Mesenchymal stem cell (in vitro differentiated cells and primary cell): ENCODE data around the gene RANBP10.

Experiments used
- DNase-seq: peaks from one replicate; pipeline ENCODE4 v3.0.0-alpha.2; 2013
- H2AFZ ChIP-seq: one replicate; pipeline ENCODE4 v1.6.1; 2013; ENCODE audit warnings: low read depth, mild to moderate bottlenecking, control low read depth, inconsistent platforms, low read length, moderate library complexity
- H2AK5ac ChIP-seq: 2 replicates; pipeline ENCODE4 v1.6.1; 2013; ENCODE audit warnings: low read length, moderate library complexity, mild to moderate bottlenecking, inconsistent platforms; ENCODE audit not compliant: severe bottlenecking
- H2BK120ac ChIP-seq: one replicate; pipeline ENCODE4 v1.6.1; 2013; ENCODE audit warnings: low read depth, mild to moderate bottlenecking, inconsistent platforms, low read length, moderate library complexity
- H2BK12ac ChIP-seq, 2 experiments: one replicate each; pipeline ENCODE4 v1.6.1; 2013; ENCODE audit warnings: inconsistent platforms in 2 of 2, low read length in 2 of 2, mild to moderate bottlenecking in 2 of 2, moderate library complexity in 2 of 2, control low read depth in 1 of 2
- H2BK15ac ChIP-seq: one replicate; pipeline ENCODE4 v1.6.1; 2013; ENCODE audit warnings: mild to moderate bottlenecking, low read depth, inconsistent platforms; ENCODE audit not compliant: poor library complexity, severe bottlenecking
- H2BK5ac ChIP-seq: 2 replicates; pipeline ENCODE4 v1.6.1; 2013; ENCODE audit warnings: low read depth, mild to moderate bottlenecking, low read length, control low read depth, inconsistent platforms; ENCODE audit not compliant: poor library complexity, severe bottlenecking
- H3K14ac ChIP-seq, 2 experiments: one replicate each; pipeline ENCODE4 v1.6.1; 2013; ENCODE audit warnings: inconsistent platforms in 2 of 2, low read length in 2 of 2, control low read depth in 1 of 2, mild to moderate bottlenecking in 1 of 2, moderate library complexity in 1 of 2
- H3K18ac ChIP-seq, 2 experiments: one replicate each; pipeline ENCODE4 v1.6.1; 2013; ENCODE audit warnings: inconsistent platforms in 2 of 2, low read length in 2 of 2, control low read depth in 1 of 2, low read depth in 1 of 2, mild to moderate bottlenecking in 1 of 2
- H3K23ac ChIP-seq, 2 experiments: one replicate each; pipeline ENCODE4 v1.6.1; 2013; ENCODE audit warnings: inconsistent platforms in 2 of 2, low read length in 2 of 2, mild to moderate bottlenecking in 2 of 2, moderate library complexity in 2 of 2, control low read depth in 1 of 2
- H3K27ac ChIP-seq: 2 replicates; pipeline ENCODE4 v1.5.1; 2013; ENCODE audit warnings: mild to moderate bottlenecking, moderate library complexity, low read length, control low read depth, inconsistent platforms; ENCODE audit not compliant: poor library complexity, severe bottlenecking
- H3K27me3 ChIP-seq, 2 experiments: 2 replicates each; pipeline versions ENCODE4 v1.6.1 to v1.7.0; 2013; ENCODE audit warnings: low read length in 2 of 2, mild to moderate bottlenecking in 2 of 2, moderate library complexity in 2 of 2, control low read depth in 1 of 2, inconsistent platforms in 1 of 2; ENCODE audit not compliant: control insufficient read depth in 1 of 2, insufficient read depth in 1 of 2
- H3K36me3 ChIP-seq, 2 experiments: 2 replicates each; pipeline versions ENCODE4 v1.6.1 to v1.7.0; 2013; ENCODE audit warnings: low read length in 2 of 2, control low read depth in 1 of 2, inconsistent platforms in 1 of 2, low read depth in 1 of 2, mild to moderate bottlenecking in 1 of 2; ENCODE audit not compliant: insufficient read depth in 2 of 2, control insufficient read depth in 1 of 2
- H3K4ac ChIP-seq, 2 experiments: one replicate each; pipeline ENCODE4 v1.6.1; 2013; ENCODE audit warnings: inconsistent platforms in 2 of 2, low read length in 2 of 2, mild to moderate bottlenecking in 2 of 2, moderate library complexity in 2 of 2, control low read depth in 1 of 2, low read depth in 1 of 2
- H3K4me1 ChIP-seq: 2 replicates; pipeline ENCODE4 v1.6.1; 2013; ENCODE audit warnings: low read depth, low read length, control low read depth; ENCODE audit not compliant: control insufficient read depth, insufficient read depth
- H3K4me2 ChIP-seq: 2 replicates; pipeline ENCODE4 v1.6.1; 2013; ENCODE audit warnings: low read length, mild to moderate bottlenecking, inconsistent platforms; ENCODE audit not compliant: poor library complexity, severe bottlenecking
- H3K4me3 ChIP-seq, 2 experiments: 2 replicates each; pipeline versions ENCODE4 v1.5.1 to v1.7.0; 2013; ENCODE audit warnings: low read length in 2 of 2, mild to moderate bottlenecking in 2 of 2, control low read depth in 1 of 2, low read depth in 1 of 2; ENCODE audit not compliant: insufficient read depth in 1 of 2
- H3K79me1 ChIP-seq: replicated peaks from 2 replicates; pipeline ENCODE4 v1.6.1; 2013; ENCODE audit warnings: mild to moderate bottlenecking, control low read depth, low read length, inconsistent platforms; ENCODE audit not compliant: poor library complexity, severe bottlenecking
- H3K9ac ChIP-seq: 2 replicates; pipeline ENCODE4 v1.7.0; 2013; ENCODE audit warnings: mild to moderate bottlenecking, low read length, moderate library complexity
- H3K9me3 ChIP-seq: 2 replicates; pipeline ENCODE4 v1.7.0; 2013; ENCODE audit warnings: mild to moderate bottlenecking, low read length; ENCODE audit not compliant: control insufficient read depth
- H4K8ac ChIP-seq: one replicate; pipeline ENCODE4 v1.6.1; 2013; ENCODE audit warnings: inconsistent platforms, mild to moderate bottlenecking, low read length, moderate library complexity
- H4K91ac ChIP-seq: one replicate; pipeline ENCODE4 v1.6.1; 2013; ENCODE audit warnings: mild to moderate bottlenecking, low read length, inconsistent platforms
- WGBS: methylation state at CpG from one replicate; pipeline ENCODE4 v1.1.7; 2013; ENCODE audit warnings: mixed read lengths; 5-methylcytosine and 5-hydroxymethylcytosine counted together

RANBP10 gene

GRCh38 chr16:67733734-67734470 is 72.5 kb downstream of the RANBP10 start:
- Histone ChIP-seq H4K91ac (no peak overlapping the region), H3K18ac (no peak overlapping the region), H3K23ac (no peak overlapping the region), H3K79me1 (peaks cover 10% of the 10 kb centered on the region), H3K4me2 (no peak overlapping the region), H3K9ac (no peak overlapping the region), H4K8ac (no peak overlapping the region), H3K14ac (no peak overlapping the region), H2BK15ac (no peak overlapping the region), H3K27me3 (no peaks in the 10 kb centered on the region), H3K9me3 (no peaks in the 10 kb centered on the region), H2BK120ac (no peak overlapping the region), H3K4me1 (peaks cover 2% of the 10 kb centered on the region), H2AFZ (no peak overlapping the region), H3K4me3 (no peak overlapping the region), H2BK5ac (no peak overlapping the region), H2BK12ac (no peak overlapping the region), H3K4ac (no peak overlapping the region), H3K36me3 (peaks cover 58 to 66% of the 10 kb centered on the region in 2 experiments), H3K27ac (no peak overlapping the region), H2AK5ac (no peak overlapping the region)
- DNase-seq: no peak
- 97% methylated on average over 5 of the region's 5 CpGs for WGBS

DNA sequence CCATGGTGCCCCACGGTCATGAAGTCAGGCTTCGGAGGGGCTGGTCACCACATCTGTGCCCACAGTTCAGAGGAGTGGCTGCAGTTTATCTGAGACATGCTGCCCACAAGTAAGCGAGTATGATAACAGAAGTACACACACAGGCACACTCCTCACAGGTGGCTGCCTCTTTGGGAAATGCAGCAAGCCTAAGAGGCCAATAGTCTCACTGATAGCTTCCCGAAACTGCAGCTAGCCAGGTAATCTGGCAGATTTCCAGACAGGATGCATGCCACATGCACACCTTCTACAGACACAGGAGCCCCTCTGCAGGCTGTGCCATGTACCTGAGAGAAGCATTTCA is 74.6 kb downstream of the RANBP10 start:
- H3K27ac ChIP-seq: no peak overlapping the region

DNA sequence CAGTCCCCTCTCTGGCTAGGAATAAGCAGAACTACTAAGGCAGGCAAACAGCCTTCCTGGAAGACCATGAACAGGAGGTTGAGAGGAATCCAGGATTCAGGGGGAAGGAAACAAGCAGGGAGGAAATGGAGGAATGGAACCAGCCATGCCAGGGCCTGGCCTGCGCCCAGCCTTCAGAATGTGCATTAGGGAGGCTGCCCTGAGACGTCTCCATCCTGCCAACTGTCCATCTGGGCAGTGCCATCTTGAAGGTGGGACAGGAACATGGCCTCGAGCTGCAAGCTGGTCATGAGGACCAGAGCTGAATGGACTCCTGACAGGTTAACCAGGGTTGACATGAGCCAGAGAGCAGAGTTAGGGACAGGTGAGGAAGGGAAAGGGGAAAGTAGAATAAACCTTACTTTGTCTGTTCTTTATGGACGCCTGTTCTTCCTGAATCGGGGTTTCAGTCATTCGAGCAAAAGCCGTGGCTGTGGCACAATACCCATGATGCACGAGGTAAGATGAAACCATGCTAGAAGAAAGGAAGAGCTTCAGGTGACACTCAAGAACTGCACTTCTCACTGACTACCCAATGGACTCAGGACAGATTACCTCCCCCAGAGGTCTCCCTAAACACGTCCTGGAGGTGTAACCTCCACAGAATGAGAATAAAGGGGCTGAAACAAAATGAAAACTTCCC is 75.1 kb downstream of the RANBP10 start:
- no peak overlapping the region for H2BK12ac ChIP-seq
- H3K9me3 ChIP-seq: no peaks in the 10 kb centered on the region
- H2BK5ac ChIP-seq: no peak overlapping the region
- H3K9ac ChIP-seq: no peak overlapping the region
- no peak overlapping the region for H2AK5ac ChIP-seq
- no peak overlapping the region for H4K8ac ChIP-seq
- H3K14ac ChIP-seq: no peak overlapping the region
- no peak overlapping the region for H3K23ac ChIP-seq
- DNase-seq: no peak
- peaks cover 1% of the 10 kb centered on the region for H3K4me1 ChIP-seq
- no peak overlapping the region for H3K4me2 ChIP-seq
- no peak overlapping the region for H3K4ac ChIP-seq
- H4K91ac ChIP-seq: no peak overlapping the region
- H2BK120ac ChIP-seq: no peak overlapping the region
- no peak overlapping the region for H2BK15ac ChIP-seq
- no peak overlapping the region for H3K4me3 ChIP-seq
- H2AFZ ChIP-seq: no peak overlapping the region
- no peak overlapping the region for H3K27ac ChIP-seq
- 94% methylated on average over 9 of the region's 9 CpGs for WGBS
- peaks cover 79 to 82% of the 10 kb centered on the region in 2 experiments for H3K36me3 ChIP-seq
- no peaks in the 10 kb centered on the region for H3K27me3 ChIP-seq
- no peak overlapping the region for H3K18ac ChIP-seq
- H3K79me1 ChIP-seq: peaks cover 8% of the 10 kb centered on the region

More for the DNA sequence above, 74.6 kb downstream of the RANBP10 start:
- Histone ChIP-seq H3K14ac (no peak overlapping the region), H2AK5ac (no peak overlapping the region), H2BK12ac (no peak overlapping the region), H2BK15ac (no peak overlapping the region), H3K4me1 (no peaks in the 10 kb centered on the region), H3K9ac (no peak overlapping the region), H3K23ac (no peak overlapping the region), H3K27me3 (no peaks in the 10 kb centered on the region), H3K79me1 (peaks cover 10% of the 10 kb centered on the region), H4K91ac (no peak overlapping the region), H3K4ac (no peak overlapping the region), H2AFZ (no peak overlapping the region), H3K4me3 (no peak overlapping the region), H3K18ac (no peak overlapping the region), H2BK120ac (no peak overlapping the region), H3K4me2 (no peak overlapping the region), H3K36me3 (peaks cover 78 to 81% of the 10 kb centered on the region in 2 experiments), H3K9me3 (no peaks in the 10 kb centered on the region), H4K8ac (no peak overlapping the region), H2BK5ac (no peak overlapping the region)
- WGBS: 99% methylated on average over 4 of the region's 4 CpGs
- no peak for DNase-seq

DNA sequence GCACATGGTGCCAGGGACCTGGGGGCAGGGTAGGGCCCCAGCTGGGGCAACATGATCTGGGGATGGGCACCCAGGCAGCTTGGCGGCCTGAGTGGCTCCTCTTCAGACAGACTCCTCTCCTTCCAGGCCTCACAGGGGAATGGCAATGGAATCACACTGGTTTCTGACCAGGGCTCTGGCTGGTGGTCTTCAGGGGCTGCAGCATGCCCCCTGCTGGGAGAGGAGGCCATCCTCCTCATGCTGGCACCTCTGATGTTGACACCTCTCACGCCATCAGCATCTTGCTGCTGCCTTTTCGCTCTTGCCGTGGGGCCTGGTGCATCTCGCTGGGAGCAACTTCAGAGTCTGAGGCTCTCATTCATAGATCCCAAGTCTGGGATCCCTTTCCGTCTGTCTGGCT is 76.0 kb downstream of the RANBP10 start:
- H3K23ac ChIP-seq: no peak overlapping the region
- H3K9ac ChIP-seq: no peak overlapping the region
- H3K4me1 ChIP-seq: peaks cover 2% of the 10 kb centered on the region
- H2BK12ac ChIP-seq: no peak overlapping the region
- no peak overlapping the region for H3K18ac ChIP-seq
- no peak overlapping the region for H3K4ac ChIP-seq
- H3K27me3 ChIP-seq: no peaks in the 10 kb centered on the region
- H2BK15ac ChIP-seq: no peak overlapping the region
- H3K14ac ChIP-seq: no peak overlapping the region
- H3K4me3 ChIP-seq: no peak overlapping the region
- DNase-seq: no peak
- no peak overlapping the region for H4K8ac ChIP-seq
- H3K27ac ChIP-seq: no peak overlapping the region
- no peak overlapping the region for H2AFZ ChIP-seq
- WGBS: 94% methylated on average over 6 of the region's 6 CpGs
- H3K79me1 ChIP-seq: peaks cover 8% of the 10 kb centered on the region
- no peak overlapping the region for H3K4me2 ChIP-seq
- H2BK120ac ChIP-seq: no peak overlapping the region
- H2AK5ac ChIP-seq: no peak overlapping the region
- H2BK5ac ChIP-seq: no peak overlapping the region
- H3K9me3 ChIP-seq: no peaks in the 10 kb centered on the region
- no peak overlapping the region for H4K91ac ChIP-seq
- H3K36me3 ChIP-seq: peaks cover 78 to 83% of the 10 kb centered on the region in 2 experiments
